ENCODE data around the gene ZKSCAN1.

DNA sequence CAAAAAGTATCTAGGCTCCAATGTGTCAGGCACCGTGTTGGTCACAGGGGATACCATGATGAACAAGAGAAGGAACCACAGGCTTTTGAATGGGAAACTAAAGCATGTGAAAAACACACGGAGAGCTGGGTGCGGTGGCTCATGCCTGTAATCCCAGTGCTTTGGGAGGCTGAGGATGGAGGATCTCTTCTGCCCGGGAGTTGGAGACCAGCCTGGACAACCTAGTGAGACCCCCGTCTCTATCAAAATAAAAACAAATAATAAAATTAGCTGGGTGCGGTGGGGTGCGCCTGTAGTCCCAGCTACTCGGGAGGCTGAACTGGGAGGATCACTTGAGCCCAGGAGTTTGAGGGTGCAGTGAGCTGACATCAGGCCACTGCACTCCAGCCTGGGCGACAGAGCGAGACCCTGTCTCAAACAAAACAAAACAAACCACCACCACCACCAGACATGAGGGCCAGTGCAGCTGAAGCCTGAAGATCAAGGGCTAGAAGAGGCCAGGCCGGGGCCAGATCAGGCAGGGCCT is 72.8 kb downstream of the ZKSCAN1 start:
- TF ChIP-seq, protein P1, sequence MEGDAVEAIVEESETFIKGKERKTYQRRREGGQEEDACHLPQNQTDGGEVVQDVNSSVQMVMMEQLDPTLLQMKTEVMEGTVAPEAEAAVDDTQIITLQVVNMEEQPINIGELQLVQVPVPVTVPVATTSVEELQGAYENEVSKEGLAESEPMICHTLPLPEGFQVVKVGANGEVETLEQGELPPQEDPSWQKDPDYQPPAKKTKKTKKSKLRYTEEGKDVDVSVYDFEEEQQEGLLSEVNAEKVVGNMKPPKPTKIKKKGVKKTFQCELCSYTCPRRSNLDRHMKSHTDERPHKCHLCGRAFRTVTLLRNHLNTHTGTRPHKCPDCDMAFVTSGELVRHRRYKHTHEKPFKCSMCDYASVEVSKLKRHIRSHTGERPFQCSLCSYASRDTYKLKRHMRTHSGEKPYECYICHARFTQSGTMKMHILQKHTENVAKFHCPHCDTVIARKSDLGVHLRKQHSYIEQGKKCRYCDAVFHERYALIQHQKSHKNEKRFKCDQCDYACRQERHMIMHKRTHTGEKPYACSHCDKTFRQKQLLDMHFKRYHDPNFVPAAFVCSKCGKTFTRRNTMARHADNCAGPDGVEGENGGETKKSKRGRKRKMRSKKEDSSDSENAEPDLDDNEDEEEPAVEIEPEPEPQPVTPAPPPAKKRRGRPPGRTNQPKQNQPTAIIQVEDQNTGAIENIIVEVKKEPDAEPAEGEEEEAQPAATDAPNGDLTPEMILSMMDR (IDR thresholded peaks at IDR 0.05 in 2 of 3, conservative IDR thresholded peaks at IDR 0.05 in 1 of 3; ENCODE audit: borderline replicate concordance in 1 of 3, insufficient read depth in 1 of 3, low read depth in 2 of 3, low read length in 2 of 3): no peak
- no peak for TF ChIP-seq POLR2AphosphoS5 (IDR thresholded peaks at IDR 0.05; ENCODE audit: low read depth, low read length)
- no peak for TF ChIP-seq YY1 (IDR thresholded peaks at IDR 0.05; ENCODE audit: extremely low read depth, insufficient replicate concordance, low read depth, low read length)
- no peak for TF ChIP-seq SRF (IDR thresholded peaks at IDR 0.05; ENCODE audit: low read depth)
- no peak for TF ChIP-seq ZFX (IDR thresholded peaks at IDR 0.05)
- TF ChIP-seq, protein P2, sequence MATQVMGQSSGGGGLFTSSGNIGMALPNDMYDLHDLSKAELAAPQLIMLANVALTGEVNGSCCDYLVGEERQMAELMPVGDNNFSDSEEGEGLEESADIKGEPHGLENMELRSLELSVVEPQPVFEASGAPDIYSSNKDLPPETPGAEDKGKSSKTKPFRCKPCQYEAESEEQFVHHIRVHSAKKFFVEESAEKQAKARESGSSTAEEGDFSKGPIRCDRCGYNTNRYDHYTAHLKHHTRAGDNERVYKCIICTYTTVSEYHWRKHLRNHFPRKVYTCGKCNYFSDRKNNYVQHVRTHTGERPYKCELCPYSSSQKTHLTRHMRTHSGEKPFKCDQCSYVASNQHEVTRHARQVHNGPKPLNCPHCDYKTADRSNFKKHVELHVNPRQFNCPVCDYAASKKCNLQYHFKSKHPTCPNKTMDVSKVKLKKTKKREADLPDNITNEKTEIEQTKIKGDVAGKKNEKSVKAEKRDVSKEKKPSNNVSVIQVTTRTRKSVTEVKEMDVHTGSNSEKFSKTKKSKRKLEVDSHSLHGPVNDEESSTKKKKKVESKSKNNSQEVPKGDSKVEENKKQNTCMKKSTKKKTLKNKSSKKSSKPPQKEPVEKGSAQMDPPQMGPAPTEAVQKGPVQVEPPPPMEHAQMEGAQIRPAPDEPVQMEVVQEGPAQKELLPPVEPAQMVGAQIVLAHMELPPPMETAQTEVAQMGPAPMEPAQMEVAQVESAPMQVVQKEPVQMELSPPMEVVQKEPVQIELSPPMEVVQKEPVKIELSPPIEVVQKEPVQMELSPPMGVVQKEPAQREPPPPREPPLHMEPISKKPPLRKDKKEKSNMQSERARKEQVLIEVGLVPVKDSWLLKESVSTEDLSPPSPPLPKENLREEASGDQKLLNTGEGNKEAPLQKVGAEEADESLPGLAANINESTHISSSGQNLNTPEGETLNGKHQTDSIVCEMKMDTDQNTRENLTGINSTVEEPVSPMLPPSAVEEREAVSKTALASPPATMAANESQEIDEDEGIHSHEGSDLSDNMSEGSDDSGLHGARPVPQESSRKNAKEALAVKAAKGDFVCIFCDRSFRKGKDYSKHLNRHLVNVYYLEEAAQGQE (IDR thresholded peaks at IDR 0.05; ENCODE audit: low read depth): no peak
- TF ChIP-seq POLR2A (IDR thresholded peaks at IDR 0.05; ENCODE audit: borderline replicate concordance, extremely low read depth, insufficient read depth, insufficient read length): no peak
- no peak for TF ChIP-seq EZH2 (IDR thresholded peaks at IDR 0.05)
- no peak for TF ChIP-seq EZH2phosphoT487 (IDR thresholded peaks at IDR 0.05; ENCODE audit: borderline replicate concordance)
- no peak for TF ChIP-seq JUND (IDR thresholded peaks at IDR 0.05)
- no peak for TF ChIP-seq ELF1 (IDR thresholded peaks at IDR 0.05; ENCODE audit: borderline replicate concordance, low read depth)
- TF ChIP-seq FOSL1 (IDR thresholded peaks at IDR 0.05; ENCODE audit: low read depth): no peak
